Measurements from ENCODE around the gene PLXNA2.

The PLXNA2 gene

DNA sequence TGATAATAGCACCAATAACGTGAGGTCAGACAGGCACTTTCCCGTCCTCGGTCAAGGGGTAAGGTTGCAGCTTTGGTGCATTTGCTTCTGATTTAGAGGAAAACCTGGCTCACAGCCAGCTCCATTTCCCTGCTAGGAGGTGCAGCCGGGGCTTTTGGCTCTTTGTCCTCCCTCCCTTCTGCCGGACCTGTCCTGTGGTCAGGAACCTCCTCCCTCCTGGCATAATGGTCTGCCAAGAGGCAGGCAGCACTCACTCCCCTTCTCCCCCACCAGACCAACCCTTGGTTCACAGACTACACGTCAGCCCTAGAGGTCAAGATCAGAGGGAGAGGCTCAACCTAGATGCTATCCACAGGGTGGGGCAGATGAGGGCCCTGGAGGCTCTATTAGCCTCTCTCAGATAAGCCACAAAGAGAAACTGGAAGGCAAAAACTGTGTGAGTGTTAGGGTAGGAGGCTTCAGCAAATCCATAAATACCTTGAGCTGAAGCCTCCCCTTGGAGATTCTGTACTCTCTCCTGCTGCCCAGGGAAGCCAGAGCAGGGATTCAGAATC lies 64.8 kb downstream of the PLXNA2 start:
- DNase-seq (ENCODE audit: low read depth), result no peak

- no peak for DNase-seq (ENCODE audit: low read depth)
Measured at GRCh38 chr1:208178091-208178529, 66.1 kb downstream of the PLXNA2 start.

GRCh38 chr1:208177656-208178055 lies 66.5 kb downstream of the PLXNA2 start:
- DNase-seq (ENCODE audit: low read depth), result no peak

DNA sequence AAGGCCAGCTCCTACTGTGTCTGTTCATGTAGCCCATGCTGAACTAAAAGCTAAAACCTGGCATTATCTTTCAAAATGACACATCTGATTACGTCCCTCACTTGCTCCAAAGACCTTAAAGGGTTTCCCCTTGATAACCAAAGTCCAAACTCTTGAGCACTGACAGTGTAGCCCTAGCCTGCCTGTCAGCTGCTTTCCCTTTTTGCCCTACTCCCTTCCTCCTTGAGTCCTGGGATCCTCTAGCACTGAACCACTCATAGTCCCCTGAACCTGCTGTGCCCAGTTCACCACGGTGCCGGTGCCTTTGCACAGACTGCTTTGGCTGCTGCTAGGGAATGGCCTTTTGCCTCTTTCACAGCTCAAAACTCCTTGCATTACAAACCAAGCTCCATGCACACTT lies 67.5 kb downstream of the PLXNA2 start:
- DNase-seq (ENCODE audit: low read depth), result no peak

- DNase-seq (ENCODE audit: low read depth), result no peak
Measured at GRCh38 chr1:208175508-208175895, 68.7 kb downstream of the PLXNA2 start.

GRCh38 chr1:208174731-208175507 lies 69.3 kb downstream of the PLXNA2 start:
- DNase-seq (ENCODE audit: low read depth), result no peak

DNA sequence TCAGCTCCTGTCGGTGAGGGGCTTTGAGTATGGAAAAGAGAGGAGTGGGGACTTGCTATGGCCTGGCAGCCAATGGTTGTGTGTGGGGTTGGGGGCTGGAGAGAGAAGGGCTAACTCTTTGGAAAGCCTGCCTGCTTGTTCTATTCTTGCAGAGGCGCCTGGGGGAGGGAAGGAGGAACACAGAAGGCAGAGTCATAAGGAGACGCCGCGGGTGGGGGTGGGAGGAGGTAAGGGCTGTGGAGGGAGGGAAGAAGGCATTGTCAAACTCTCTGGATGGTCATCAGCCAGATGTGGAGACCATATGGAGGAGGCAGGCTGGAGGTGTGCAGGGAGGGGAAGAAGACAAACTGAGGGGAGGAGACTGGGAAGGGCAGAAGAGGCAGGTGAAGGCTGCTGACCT lies 70.0 kb downstream of the PLXNA2 start:
- no peak for DNase-seq (ENCODE audit: low read depth)

DNA sequence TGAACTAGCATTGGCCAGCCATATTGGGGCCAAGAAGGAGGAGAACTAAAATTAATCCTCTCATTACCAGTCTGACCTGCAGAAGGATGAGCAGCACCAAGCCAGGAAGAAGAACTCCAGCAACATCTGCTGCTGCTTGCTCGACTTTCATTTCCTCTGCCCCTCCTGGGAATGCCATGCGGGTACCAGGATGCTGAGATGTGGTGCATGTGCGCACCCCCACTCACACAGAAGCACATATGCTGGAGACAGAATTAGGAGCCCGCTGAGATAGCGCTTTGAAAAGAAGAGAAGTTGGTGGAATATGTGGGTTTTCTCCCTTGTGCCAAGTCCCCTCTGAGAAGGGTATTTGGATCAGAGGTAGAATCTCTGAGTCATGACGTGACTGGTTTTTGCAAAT lies 70.4 kb downstream of the PLXNA2 start:
- no peak for DNase-seq (ENCODE audit: low read depth)

GRCh38 chr1:208172423-208173145 lies 71.6 kb downstream of the PLXNA2 start:
- DNase-seq (ENCODE audit: low read depth), result no peak

DNA sequence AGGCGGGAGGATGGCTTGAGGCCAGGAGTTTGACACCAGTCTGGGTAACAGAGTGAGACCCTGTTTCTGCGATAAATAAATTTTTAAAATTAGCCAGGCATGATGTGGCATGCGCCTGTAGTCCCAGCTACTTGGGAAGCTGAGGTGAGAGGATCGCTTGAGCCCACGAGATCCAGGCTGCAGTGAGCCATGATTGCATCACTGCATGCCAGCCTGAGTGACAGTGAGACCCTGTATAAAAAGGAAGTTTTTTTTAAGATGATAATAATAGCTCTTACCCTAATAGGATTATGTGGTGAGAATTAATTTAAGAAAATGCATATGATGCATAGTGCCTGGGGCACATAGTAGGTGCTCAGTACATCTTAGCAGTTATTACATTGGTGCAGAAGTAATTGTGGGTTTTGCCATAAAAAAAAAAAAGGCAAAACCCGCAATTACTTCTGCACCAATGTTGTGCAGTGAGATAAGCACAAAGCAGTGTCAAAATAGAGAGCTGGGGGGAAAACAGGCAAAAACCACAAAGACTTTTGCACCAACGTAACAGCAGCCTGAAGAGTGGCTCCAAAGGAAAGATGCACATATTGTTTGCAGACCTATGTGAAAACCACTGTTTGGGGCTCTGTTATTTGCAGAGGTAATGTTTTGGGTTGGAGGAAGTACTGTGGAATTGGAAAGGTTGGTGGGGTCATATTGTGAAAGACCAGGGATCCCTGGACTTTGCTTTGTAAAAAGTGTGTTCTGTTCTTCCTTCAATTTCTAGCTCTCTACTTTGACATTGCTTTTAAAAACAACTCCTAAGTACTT lies 72.4 kb downstream of the PLXNA2 start:
- no peak for DNase-seq (ENCODE audit: low read depth)

- DNase-seq (ENCODE audit: low read depth), result no peak
Measured at GRCh38 chr1:208170252-208170651, 73.9 kb downstream of the PLXNA2 start.

DNA sequence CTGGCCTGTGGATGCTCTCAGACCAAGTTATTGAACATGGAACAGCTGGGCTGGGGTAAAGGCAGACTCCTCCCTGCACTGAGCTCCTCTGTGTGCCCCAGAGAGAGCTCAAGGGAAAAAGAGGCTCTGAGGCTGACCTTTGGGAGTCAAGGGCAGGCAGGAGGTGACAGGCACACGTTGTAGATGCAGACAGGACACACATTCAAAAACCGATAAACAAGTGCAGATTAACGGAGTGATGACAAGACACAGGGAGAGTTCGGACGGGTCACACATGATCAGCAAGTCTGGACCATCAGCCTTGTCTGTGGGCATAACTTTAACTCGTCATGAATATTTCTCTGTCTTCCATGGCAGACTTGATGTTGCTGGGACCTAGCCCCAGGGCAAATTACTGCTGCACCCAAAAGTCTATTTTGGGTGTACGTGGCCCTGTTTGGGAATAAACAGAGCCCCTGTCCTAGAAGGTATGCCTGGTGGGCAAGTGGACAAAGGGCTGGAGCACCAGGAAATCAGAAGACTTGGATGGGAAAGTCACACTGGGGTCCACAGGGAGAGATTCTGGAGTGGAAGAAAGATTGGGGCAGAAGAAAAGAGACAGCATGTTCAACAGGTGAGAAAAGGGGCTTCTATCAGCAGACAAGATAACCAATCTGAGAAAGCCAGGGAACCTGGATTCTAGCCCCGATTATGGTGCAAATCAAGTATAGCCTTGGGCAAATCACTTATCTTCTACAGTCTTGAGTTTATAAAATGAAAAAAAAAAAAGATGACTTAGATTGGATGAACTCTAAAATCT lies 74.9 kb downstream of the PLXNA2 start:
- no peak for DNase-seq (ENCODE audit: low read depth)

DNA sequence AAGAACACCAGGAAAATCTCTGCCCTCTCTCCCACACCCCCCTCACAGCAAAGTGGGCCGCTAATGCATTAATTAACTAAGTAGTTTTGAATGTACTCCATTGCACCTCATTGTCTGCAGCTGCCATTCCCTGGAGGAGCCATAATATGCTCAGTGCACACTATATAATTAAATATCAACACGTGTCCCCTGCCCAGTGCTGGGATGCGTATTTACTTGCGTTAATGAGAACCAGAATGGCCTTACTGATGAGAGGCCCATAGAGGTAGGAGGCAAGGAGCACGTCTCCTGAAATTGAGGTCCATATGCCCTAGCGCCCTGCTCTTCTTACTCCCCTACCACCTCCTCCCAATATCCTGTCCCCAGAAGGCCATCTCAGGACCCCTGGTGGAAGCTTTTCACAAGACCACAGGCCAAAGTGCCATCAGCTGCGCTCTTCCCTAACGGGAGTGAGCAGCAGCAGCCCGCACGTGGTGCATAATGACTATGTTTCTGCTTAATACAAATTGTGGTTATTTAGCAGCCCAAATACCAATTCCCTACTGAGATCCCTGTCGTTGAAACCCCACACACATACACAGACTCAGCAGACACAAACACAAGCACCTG lies 76.8 kb downstream of the PLXNA2 start:
- DNase-seq (ENCODE audit: low read depth), result no peak

- no peak for DNase-seq (ENCODE audit: low read depth)
Measured at GRCh38 chr1:208166340-208167138, 77.6 kb downstream of the PLXNA2 start.

GRCh38 chr1:208165659-208166058 lies 78.5 kb downstream of the PLXNA2 start:
- no peak for DNase-seq (ENCODE audit: low read depth)

- DNase-seq (ENCODE audit: low read depth), result no peak
Measured at GRCh38 chr1:208164609-208165008, 79.6 kb downstream of the PLXNA2 start.

GRCh38 chr1:208163539-208163938 lies 80.6 kb downstream of the PLXNA2 start:
- DNase-seq (ENCODE audit: low read depth), result no peak

- no peak for DNase-seq (ENCODE audit: low read depth)
Measured at GRCh38 chr1:208162903-208163302, 81.3 kb downstream of the PLXNA2 start.

DNA sequence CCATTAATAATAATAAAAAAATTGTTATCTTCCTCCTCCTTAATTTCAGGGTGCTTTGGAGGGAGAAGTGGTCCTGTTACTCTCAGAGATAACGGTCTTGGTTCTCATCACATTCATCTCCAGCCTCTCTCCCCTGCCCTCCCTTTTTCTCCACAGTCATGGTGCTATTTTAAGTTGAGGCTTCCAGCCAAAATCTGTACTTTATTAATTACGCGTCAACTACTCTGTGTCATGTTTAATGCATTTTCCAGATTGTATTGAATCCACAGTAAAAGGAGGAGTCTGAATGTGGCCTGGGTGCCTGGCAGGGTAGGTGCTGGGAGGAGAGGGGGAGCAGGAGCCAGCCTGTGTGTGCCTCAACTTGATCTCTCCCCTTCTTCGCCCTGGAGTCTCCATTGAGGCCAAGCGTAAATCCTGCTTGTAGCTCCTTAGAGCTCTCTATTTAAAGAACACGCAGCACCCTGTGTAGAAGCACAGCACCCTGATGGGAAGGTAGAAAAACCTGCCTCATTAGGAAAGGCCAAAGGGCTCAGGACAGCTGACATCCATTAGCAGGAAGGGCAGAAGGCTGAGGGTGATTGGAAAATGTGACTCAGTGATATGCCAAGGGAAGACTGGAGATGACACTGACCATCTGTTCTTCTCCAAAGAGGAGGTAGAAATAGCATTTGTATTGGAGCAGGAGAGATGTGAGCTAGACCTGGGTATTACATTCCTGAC lies 82.4 kb downstream of the PLXNA2 start:
- no peak for DNase-seq (ENCODE audit: low read depth)

GRCh38 chr1:208161005-208161404 lies 83.2 kb downstream of the PLXNA2 start:
- DNase-seq (ENCODE audit: low read depth), result no peak
